HG03135 (cell line): ENCODE results near the gene SLITRK3.

Source experiments
- ATAC-seq: cut with Tn5 transposase; IDR thresholded peaks from one replicate; pipeline ENCODE4 v1.9.1; 2021; ENCODE audit warnings: mild to moderate bottlenecking, moderate library complexity; ENCODE audit not compliant: unreplicated experiment

Gene SLITRK3

GRCh38 chr3:165195640-165196576 is at the start of gene SLITRK3:
SLITRK3 (minus strand) TSS chr3:165196384; CDS start chr3:165190830, 5,554 bp downstream.
- ATAC-seq = no peak

- no peak for ATAC-seq
Observed at GRCh38 chr3:165243597-165243996, 47.4 kb upstream of the SLITRK3 start.

- no peak for ATAC-seq
Observed at GRCh38 chr3:165233501-165234195, 37.5 kb upstream of the SLITRK3 start.

GRCh38 chr3:165225604-165226003 is 29.4 kb upstream of the SLITRK3 start:
- no peak for ATAC-seq

- ATAC-seq = no peak
Observed at GRCh38 chr3:165217739-165218138, 21.6 kb upstream of the SLITRK3 start.

GRCh38 chr3:165212580-165212979 is 16.4 kb upstream of the SLITRK3 start:
- ATAC-seq = no peak

GRCh38 chr3:165211721-165212120 is 15.5 kb upstream of the SLITRK3 start:
- ATAC-seq = no peak

GRCh38 chr3:165210727-165211126 is 14.5 kb upstream of the SLITRK3 start:
- no peak for ATAC-seq

GRCh38 chr3:165210132-165210531 is 13.9 kb upstream of the SLITRK3 start:
- ATAC-seq = no peak

- ATAC-seq = peak; percentile 97
Observed at GRCh38 chr3:165206454-165207266, 10.5 kb upstream of the SLITRK3 start.

- ATAC-seq = no peak
Observed at GRCh38 chr3:165204445-165204844, 8.3 kb upstream of the SLITRK3 start.

- ATAC-seq = no peak
Observed at GRCh38 chr3:165202995-165203394, 6.8 kb upstream of the SLITRK3 start.

- ATAC-seq = no peak
Observed at GRCh38 chr3:165201964-165202363, 5.8 kb upstream of the SLITRK3 start.

GRCh38 chr3:165197481-165197800 is 1.3 kb upstream of the SLITRK3 start:
- no peak for ATAC-seq

- ATAC-seq = no peak
Observed at GRCh38 chr3:165196577-165197480, 645 bp upstream of the SLITRK3 start.

GRCh38 chr3:165195241-165195639 is 944 bp downstream of the SLITRK3 start:
- no peak for ATAC-seq

- no peak for ATAC-seq
Observed at GRCh38 chr3:165194511-165195240, 1.5 kb downstream of the SLITRK3 start.

- no peak for ATAC-seq
Observed at GRCh38 chr3:165193366-165194254, 2.6 kb downstream of the SLITRK3 start.
